Suppressor macrophage treated with lipopolysaccharide for 4 hours (primary cell): ENCODE measurements around the gene HOMER2.
"Not testable (repeated sequence)": the region's sequence is repeated elsewhere in the genome, so short reads cannot be mapped to it uniquely, and the experiment has no call there.

Source experiments
- DNase-seq: peaks from one replicate; pipeline ENCODE4 v3.0.0-alpha.2; 2020

HOMER2 gene

GRCh38 chr15:82892573-82892972, 59.9 kb downstream of the HOMER2 start:
- DNase-seq: no peak

GRCh38 chr15:82890995-82891390, 61.5 kb downstream of the HOMER2 start:
- DNase-seq: no peak

GRCh38 chr15:82890338-82890994, 62.1 kb downstream of the HOMER2 start:
- DNase-seq: no peak

- DNase-seq: peak; percentile 26
Observed at GRCh38 chr15:82882273-82882928, 70.1 kb downstream of the HOMER2 start.

GRCh38 chr15:82881747-82882146, 70.8 kb downstream of the HOMER2 start:
- DNase-seq: no peak

GRCh38 chr15:82880704-82881103, 71.8 kb downstream of the HOMER2 start:
- no peak for DNase-seq

- DNase-seq: no peak
Observed at GRCh38 chr15:82878325-82878724, 74.2 kb downstream of the HOMER2 start.

GRCh38 chr15:82877825-82878224, 74.7 kb downstream of the HOMER2 start:
- DNase-seq: no peak

GRCh38 chr15:82875411-82876003, 77.0 kb downstream of the HOMER2 start:
- DNase-seq: no peak

GRCh38 chr15:82874961-82875360, 77.6 kb downstream of the HOMER2 start:
- no peak for DNase-seq

GRCh38 chr15:82874267-82874666, 78.3 kb downstream of the HOMER2 start:
- DNase-seq: no peak

GRCh38 chr15:82873000-82873680, 79.4 kb downstream of the HOMER2 start:
- no peak for DNase-seq

- DNase-seq: no peak
Observed at GRCh38 chr15:82871832-82872484, 80.6 kb downstream of the HOMER2 start.

GRCh38 chr15:82871358-82871757, 81.2 kb downstream of the HOMER2 start:
- peak; percentile 35 for DNase-seq

GRCh38 chr15:82870727-82871320, 81.7 kb downstream of the HOMER2 start:
- peak; percentile 36 for DNase-seq

- DNase-seq: not testable (repeated sequence)
Observed at GRCh38 chr15:82865981-82866380, 86.5 kb downstream of the HOMER2 start.

- not testable (repeated sequence) for DNase-seq
Observed at GRCh38 chr15:82865581-82865980, 86.9 kb downstream of the HOMER2 start.

- DNase-seq: no peak
Observed at GRCh38 chr15:82864967-82865366, 87.6 kb downstream of the HOMER2 start.

GRCh38 chr15:82862886-82863285, 89.6 kb downstream of the HOMER2 start:
- DNase-seq: no peak

- DNase-seq: no peak
Observed at GRCh38 chr15:82858932-82859331, 93.6 kb downstream of the HOMER2 start.

- DNase-seq: no peak
Observed at GRCh38 chr15:82856397-82857170, 95.9 kb downstream of the HOMER2 start.
